Measurements from ENCODE around the gene C1QTNF12.

DNA sequence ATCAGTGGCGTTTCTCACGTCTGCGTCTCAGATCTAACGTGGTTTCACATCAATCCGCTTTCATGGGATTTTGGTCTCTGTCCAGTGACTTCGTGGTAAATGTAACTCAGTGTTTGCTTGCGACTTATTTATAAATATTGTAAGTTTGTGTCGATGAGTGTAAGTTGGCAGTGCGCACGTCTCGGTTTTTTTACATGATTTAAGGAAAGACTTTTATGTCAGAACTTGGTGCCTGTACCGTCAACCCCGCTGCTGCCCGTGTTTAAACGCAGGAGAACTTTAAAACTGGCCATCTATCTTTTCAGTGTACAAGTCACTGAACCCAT, 13.0 kb downstream of the C1QTNF12 start:
- no peak for TF ChIP-seq EZH2 (IDR thresholded peaks at IDR 0.05; ENCODE audit: insufficient read depth, poor library complexity, severe bottlenecking)
- TF ChIP-seq EZH2phosphoT487 (IDR thresholded peaks at IDR 0.05; ENCODE audit: insufficient read depth, low read depth), result no peak

Measured in GM23248 (cell line).